Coronary artery (tissue), 2 donors: ENCODE data around the gene OPCML.

Experiments
- DNase-seq: peaks from one replicate; pipeline ENCODE4 v3.0.0-alpha.2; 2017; ENCODE audit warnings: low spot score
- H3K27ac ChIP-seq, 2 donors: fragments of 200-600 bp; sonication (generic); one replicate each; pipeline ENCODE4 v1.5.1; 2016 to 2019
- H3K4me3 ChIP-seq: fragments of 200-600 bp; sonication (generic); 2 replicates; pipeline ENCODE4 v1.5.1; 2016; ENCODE audit warnings: mild to moderate bottlenecking, moderate library complexity
- TF ChIP-seq, protein P1 (sequence below): fragments of 200-600 bp; sonication (generic); IDR thresholded peaks from one replicate; pipeline ENCODE4 v1.5.1; 2019; ENCODE audit warnings: antibody characterized with exemption

OPCML gene

DNA sequence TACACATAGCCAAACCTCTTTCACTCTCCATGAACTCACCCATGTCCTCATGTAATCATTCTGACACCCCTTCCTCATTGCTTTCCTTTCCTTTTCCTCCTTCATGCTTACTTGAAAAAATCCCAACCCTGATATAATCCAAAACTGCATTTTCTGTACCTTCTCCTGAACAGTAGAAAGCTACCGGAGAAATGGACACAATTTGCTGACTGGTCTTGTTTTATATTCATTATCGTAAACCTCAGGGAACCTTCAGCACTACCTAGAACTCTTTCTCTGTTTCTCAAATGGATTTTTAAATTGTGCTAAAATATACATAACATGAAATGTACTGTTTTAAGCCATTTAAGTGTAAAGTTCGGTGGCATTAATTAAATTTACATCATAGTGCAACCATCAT, 1165.0 kb downstream of the OPCML start:
- Histone ChIP-seq H3K4me3 (no peak overlapping the region), H3K27ac (no peak overlapping the region)
- DNase-seq: no peak
- TF ChIP-seq, protein P1, sequence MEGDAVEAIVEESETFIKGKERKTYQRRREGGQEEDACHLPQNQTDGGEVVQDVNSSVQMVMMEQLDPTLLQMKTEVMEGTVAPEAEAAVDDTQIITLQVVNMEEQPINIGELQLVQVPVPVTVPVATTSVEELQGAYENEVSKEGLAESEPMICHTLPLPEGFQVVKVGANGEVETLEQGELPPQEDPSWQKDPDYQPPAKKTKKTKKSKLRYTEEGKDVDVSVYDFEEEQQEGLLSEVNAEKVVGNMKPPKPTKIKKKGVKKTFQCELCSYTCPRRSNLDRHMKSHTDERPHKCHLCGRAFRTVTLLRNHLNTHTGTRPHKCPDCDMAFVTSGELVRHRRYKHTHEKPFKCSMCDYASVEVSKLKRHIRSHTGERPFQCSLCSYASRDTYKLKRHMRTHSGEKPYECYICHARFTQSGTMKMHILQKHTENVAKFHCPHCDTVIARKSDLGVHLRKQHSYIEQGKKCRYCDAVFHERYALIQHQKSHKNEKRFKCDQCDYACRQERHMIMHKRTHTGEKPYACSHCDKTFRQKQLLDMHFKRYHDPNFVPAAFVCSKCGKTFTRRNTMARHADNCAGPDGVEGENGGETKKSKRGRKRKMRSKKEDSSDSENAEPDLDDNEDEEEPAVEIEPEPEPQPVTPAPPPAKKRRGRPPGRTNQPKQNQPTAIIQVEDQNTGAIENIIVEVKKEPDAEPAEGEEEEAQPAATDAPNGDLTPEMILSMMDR: no peak

DNA sequence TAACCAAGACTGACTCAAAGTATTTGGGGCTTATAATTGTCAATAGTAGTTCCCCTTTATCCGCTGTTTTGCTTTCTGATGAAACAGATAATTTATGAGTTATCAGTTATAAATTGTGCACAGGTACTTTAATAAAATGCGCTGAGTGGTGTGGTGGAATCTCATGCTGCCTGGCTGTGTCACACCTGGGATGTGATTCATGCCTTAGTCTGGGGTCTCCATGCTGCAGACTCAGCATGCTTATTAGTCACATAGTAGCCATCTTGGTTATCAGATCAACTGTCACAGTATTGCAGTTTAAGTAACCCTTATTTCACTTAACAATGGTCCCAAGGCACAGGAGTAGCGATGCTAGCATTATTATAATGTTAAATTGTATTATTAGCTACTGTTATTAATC, 1166.7 kb downstream of the OPCML start:
- TF ChIP-seq, protein P1: no peak
- Histone ChIP-seq H3K4me3 (no peak overlapping the region), H3K27ac (no peak overlapping the region)
- no peak for DNase-seq
